ENCODE results near the gene GGT5. TPM values are rescaled to one million over a fixed set of nuclear protein-coding genes. Genes with fewer than 3 reads are reported as not detected.

Gene GGT5
- total RNA-seq, 1 experiment from 2014 or later: 39.4 TPM

Other genes with a start within 250 kb of the GGT5 start
- not detected in 2 replicates for gene GSTT4, start 239.6 kb downstream of the GGT5 start, total RNA-seq (2014; rRNA removed)
- gene CABIN1, start 233.8 kb downstream of the GGT5 start, total RNA-seq (2014; rRNA removed): 30.3 and 30.5 TPM in 2 replicates
- gene SUSD2, start 63.6 kb downstream of the GGT5 start, total RNA-seq (2014; rRNA removed): 0.23 and 0.26 TPM in 2 replicates
- gene SPECC1L, start 25.7 kb upstream of the GGT5 start, total RNA-seq (2014; rRNA removed): 34.0 and 39.9 TPM in 2 replicates
- gene ADORA2A, start 182.5 kb upstream of the GGT5 start, total RNA-seq (2014; rRNA removed): 0.06 and 0.92 TPM in 2 replicates

Data from LHCN-M2 (cell line).